Thoracic aorta (tissue), 2 donors: ENCODE data around the gene TBRG4. TPM values are rescaled to one million over a fixed set of nuclear protein-coding genes. Genes with fewer than 3 reads are reported as not detected.

ENCODE experiments used
- ATAC-seq: fragments of 150-250 bp; one replicate; pipeline ENCODE4 v1.8.0; 2017; ENCODE audit warnings: low read depth; ENCODE audit not compliant: insufficient number of reproducible peaks, low FRiP score
- DNase-seq: peaks from one replicate; pipeline ENCODE4 v3.0.0-alpha.2; 2020; ENCODE audit warnings: low spot score
- H3K27ac ChIP-seq, 2 donors: fragments of 200-600 bp; sonication (generic); 1 replicate in 1 of 2; 2 replicates in 1 of 2; pipeline ENCODE4 v1.5.1; 2016; ENCODE audit warnings: mild to moderate bottlenecking in 2 of 2, moderate library complexity in 2 of 2
- H3K27me3 ChIP-seq: fragments of 200-600 bp; sonication (generic); replicated peaks from 2 replicates; pipeline ENCODE4 v1.6.0; 2016; ENCODE audit warnings: mild to moderate bottlenecking; ENCODE audit not compliant: insufficient read depth
- H3K36me3 ChIP-seq: fragments of 200-600 bp; sonication (generic); one replicate; pipeline ENCODE4 v1.5.1; 2016
- H3K4me1 ChIP-seq, 2 donors: fragments of 200-600 bp; sonication (generic); 1 replicate in 1 of 2; 2 replicates in 1 of 2; pipeline versions ENCODE4 v1.5.1 to v1.6.0; 2016; ENCODE audit warnings: low read depth in 2 of 2, mild to moderate bottlenecking in 1 of 2; ENCODE audit not compliant: control insufficient read depth in 1 of 2
- H3K4me3 ChIP-seq: fragments of 200-600 bp; sonication (generic); 2 replicates; pipeline ENCODE4 v1.5.1; 2016; ENCODE audit warnings: mild to moderate bottlenecking
- H3K9me3 ChIP-seq: fragments of 200-600 bp; sonication (generic); 2 replicates; pipeline ENCODE4 v1.5.1; 2016
- CTCF ChIP-seq: fragments of 200-600 bp; sonication (generic); IDR thresholded peaks from one replicate; pipeline ENCODE4 v1.5.1; 2019; ENCODE audit warnings: antibody characterized with exemption
- total RNA-seq, 2 donors: library from RNA; depleted of rRNA; stranded (reverse); fragments of >200 nt; gene quantifications; one replicate each; pipeline versions ENCODE4 v1.1.0 to v1.2.3, GENCODE V29; 2016

TBRG4 gene
- total RNA-seq, 2 donors from 2014 or later = 47.8 to 67.1 TPM

- H3K36me3 ChIP-seq = peaks cover 38% of the 10 kb centered on the region
These were observed 46.2 kb downstream of the TBRG4 start for GRCh38 chr7:45065031-45065995.

DNA sequence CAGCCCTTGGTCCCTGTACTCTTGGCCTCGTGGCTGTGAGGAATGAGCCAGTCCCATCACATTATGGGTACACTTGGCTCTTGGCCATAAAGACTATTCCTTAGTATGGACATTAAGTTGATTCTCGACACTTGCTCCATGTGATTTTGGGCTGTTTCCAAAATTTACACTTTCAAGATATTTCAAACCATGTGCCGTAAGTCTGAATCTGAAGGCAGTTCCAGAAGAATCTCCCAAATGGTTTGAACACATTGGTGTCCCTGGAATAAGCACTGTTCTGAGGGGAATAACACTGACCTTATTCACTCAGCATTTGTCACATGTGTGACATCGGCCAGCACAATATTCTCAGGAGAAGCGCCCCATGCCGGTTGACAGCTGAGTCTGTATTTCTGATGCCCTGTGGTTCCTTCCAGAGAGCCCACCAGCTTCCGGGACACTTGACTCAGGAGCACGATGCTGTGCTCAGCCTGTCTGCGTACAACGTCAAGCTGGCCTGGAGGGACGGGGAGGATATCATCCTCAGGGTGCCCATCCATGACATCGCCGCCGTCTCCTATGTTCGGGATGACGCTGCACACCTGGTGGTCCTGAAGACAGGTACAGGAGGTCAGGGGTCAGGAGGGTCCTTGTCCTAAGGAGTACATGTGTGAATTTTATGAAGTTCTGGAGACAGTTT lies 47.3 kb downstream of the TBRG4 start:
- H3K27me3 ChIP-seq = no peaks in the 10 kb centered on the region
- ATAC-seq (no peak), DNase-seq (no peak)
- no peaks in the 10 kb centered on the region for H3K4me1 ChIP-seq
- H3K9me3 ChIP-seq = no peaks in the 10 kb centered on the region
- H3K27ac ChIP-seq = no peak overlapping the region
- H3K4me3 ChIP-seq = no peak overlapping the region
- no peak for TF ChIP-seq CTCF
- H3K36me3 ChIP-seq = peaks cover 30% of the 10 kb centered on the region

More at GRCh38 chr7:45065031-45065995, 46.2 kb downstream of the TBRG4 start:
- no peak for DNase-seq
- H3K27me3 ChIP-seq = no peaks in the 10 kb centered on the region
- no peak overlapping the region for H3K27ac ChIP-seq
- no peaks in the 10 kb centered on the region for H3K9me3 ChIP-seq
- no peak for ATAC-seq
- H3K4me1 ChIP-seq = no peaks in the 10 kb centered on the region
- no peak overlapping the region for H3K4me3 ChIP-seq
- TF ChIP-seq CTCF = no peak

- no peak for ATAC-seq
- H3K27me3 ChIP-seq = no peaks in the 10 kb centered on the region
- DNase-seq = no peak
- no peaks in the 10 kb centered on the region for H3K4me1 ChIP-seq
- no peak overlapping the region for H3K27ac ChIP-seq
- no peak for TF ChIP-seq CTCF
- peaks cover 21% of the 10 kb centered on the region for H3K36me3 ChIP-seq
- no peaks in the 10 kb centered on the region for H3K9me3 ChIP-seq
- no peak overlapping the region for H3K4me3 ChIP-seq
These were observed 49.6 kb downstream of the TBRG4 start for GRCh38 chr7:45061806-45062425.

- H3K27ac ChIP-seq = no peak overlapping the region
- DNase-seq = no peak
- peaks cover 21% of the 10 kb centered on the region for H3K36me3 ChIP-seq
- no peak for TF ChIP-seq CTCF
- no peaks in the 10 kb centered on the region for H3K27me3 ChIP-seq
- no peak for ATAC-seq
- no peaks in the 10 kb centered on the region for H3K9me3 ChIP-seq
- no peak overlapping the region for H3K4me3 ChIP-seq
- H3K4me1 ChIP-seq = no peaks in the 10 kb centered on the region
These were observed 50.1 kb downstream of the TBRG4 start for GRCh38 chr7:45061352-45061751.

GRCh38 chr7:45060295-45060694 lies 51.2 kb downstream of the TBRG4 start:
- Histone ChIP-seq H3K9me3 (no peaks in the 10 kb centered on the region), H3K27ac (no peak overlapping the region), H3K27me3 (no peaks in the 10 kb centered on the region), H3K4me1 (no peaks in the 10 kb centered on the region), H3K36me3 (peaks cover 14% of the 10 kb centered on the region), H3K4me3 (no peak overlapping the region)
- no peak for TF ChIP-seq CTCF
- ATAC-seq = no peak
- DNase-seq = no peak
